Astrocyte of the spinal cord (primary cell): ENCODE measurements around the gene TDRD1.

ENCODE experiments used
- DNase-seq: peaks from one replicate; pipeline ENCODE4 v3.0.0; 2011; ENCODE audit warnings: low read depth, low spot score
- H3K4me3 ChIP-seq: 2 replicates; pipeline ENCODE4 v1.5.1; 2011; ENCODE audit warnings: low read depth, mild to moderate bottlenecking, low read length, moderate library complexity
- CTCF ChIP-seq: IDR thresholded peaks from 2 replicates; pipeline ENCODE4 v1.5.1; 2012; ENCODE audit warnings: low read depth, mild to moderate bottlenecking, low read length, inconsistent platforms
- in situ Hi-C: cut with HindIII; loops from 2 replicates; pipeline ENCODE4 v1.10.0; 2017; ENCODE audit warnings: low sequenced_read_pairs

Gene TDRD1

GRCh38 chr10:114173921-114174694 is 5.0 kb upstream of the TDRD1 start, which contains the start of gene CCDC186:
CCDC186 (minus strand) TSS chr10:114174203; CDS start chr10:114163268, 10,935 bp downstream.
- in situ Hi-C loops, result no loop called here
- peak within 1 kb of the TSS; percentile 97 for H3K4me3 ChIP-seq
- TF ChIP-seq CTCF, result no peak
- DNase-seq, result peak; percentile 90

GRCh38 chr10:114174695-114175188 is 4.4 kb upstream of the TDRD1 start:
- H3K4me3 ChIP-seq, result peak overlapping the region; percentile 97
- in situ Hi-C loops, result no loop called here
- TF ChIP-seq CTCF, result no peak
- DNase-seq, result peak; percentile 26

- no peak for TF ChIP-seq CTCF
- in situ Hi-C loops, result no loop called here
- no peak overlapping the region for H3K4me3 ChIP-seq
- DNase-seq, result no peak
Observed at GRCh38 chr10:114175667-114176066, 3.5 kb upstream of the TDRD1 start.

GRCh38 chr10:114176511-114176910 is 2.6 kb upstream of the TDRD1 start:
- no peak for DNase-seq
- TF ChIP-seq CTCF, result no peak
- in situ Hi-C loops, result no loop called here
- no peak overlapping the region for H3K4me3 ChIP-seq

GRCh38 chr10:114179747-114180146 is 594 bp downstream of the TDRD1 start:
- in situ Hi-C loops, result no loop called here
- H3K4me3 ChIP-seq, result no peak overlapping the region
- no peak for DNase-seq
- TF ChIP-seq CTCF, result no peak

GRCh38 chr10:114180937-114181336 is 1.8 kb downstream of the TDRD1 start:
- no peak for TF ChIP-seq CTCF
- no peak for DNase-seq
- H3K4me3 ChIP-seq, result no peak overlapping the region
- in situ Hi-C loops, result no loop called here
